Neural progenitor cell (in vitro differentiated cells): ENCODE measurements around the gene HYDIN.
"Not testable (repeated sequence)": the region's sequence is repeated elsewhere in the genome, so short reads cannot be mapped to it uniquely, and the experiment has no call there.

Experiments
- EZH2 ChIP-seq: fragments of 200-600 bp; sonication (generic); IDR thresholded peaks from 2 replicates; pipeline ENCODE4 v1.6.1; 2017; ENCODE audit warnings: antibody characterized with exemption, mild to moderate bottlenecking, moderate library complexity
- EZH2phosphoT487 ChIP-seq: fragments of 200-600 bp; sonication (generic); IDR thresholded peaks from 2 replicates; pipeline ENCODE4 v1.6.1; 2017; ENCODE audit warnings: antibody characterized with exemption
- TF ChIP-seq, protein P1 (sequence below): fragments of 200-600 bp; sonication (generic); IDR thresholded peaks from 2 replicates; pipeline ENCODE4 v1.5.1; 2017; ENCODE audit warnings: antibody characterized with exemption, mild to moderate bottlenecking

DNA sequence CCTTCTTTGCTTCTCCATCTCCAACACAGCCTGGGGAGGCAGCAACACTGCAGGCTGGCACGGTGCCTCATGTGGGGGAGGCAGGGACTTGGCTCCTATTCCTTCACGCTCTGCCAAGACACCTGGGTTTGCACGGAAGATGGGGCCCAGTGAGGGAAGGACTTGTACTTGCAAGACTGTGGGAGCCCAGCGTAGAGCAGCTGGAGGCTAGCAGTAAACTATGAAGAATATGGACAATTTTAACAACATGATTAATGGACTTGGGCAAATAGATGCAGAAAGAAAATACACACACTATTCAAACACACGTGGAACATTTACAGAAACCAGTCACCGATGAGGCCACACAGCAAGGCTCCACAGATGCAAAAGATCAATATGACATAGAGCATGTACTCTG lies 308.4 kb downstream of the HYDIN start:
- TF ChIP-seq EZH2phosphoT487, EZH2: not testable (repeated sequence)
- TF ChIP-seq, protein P1, sequence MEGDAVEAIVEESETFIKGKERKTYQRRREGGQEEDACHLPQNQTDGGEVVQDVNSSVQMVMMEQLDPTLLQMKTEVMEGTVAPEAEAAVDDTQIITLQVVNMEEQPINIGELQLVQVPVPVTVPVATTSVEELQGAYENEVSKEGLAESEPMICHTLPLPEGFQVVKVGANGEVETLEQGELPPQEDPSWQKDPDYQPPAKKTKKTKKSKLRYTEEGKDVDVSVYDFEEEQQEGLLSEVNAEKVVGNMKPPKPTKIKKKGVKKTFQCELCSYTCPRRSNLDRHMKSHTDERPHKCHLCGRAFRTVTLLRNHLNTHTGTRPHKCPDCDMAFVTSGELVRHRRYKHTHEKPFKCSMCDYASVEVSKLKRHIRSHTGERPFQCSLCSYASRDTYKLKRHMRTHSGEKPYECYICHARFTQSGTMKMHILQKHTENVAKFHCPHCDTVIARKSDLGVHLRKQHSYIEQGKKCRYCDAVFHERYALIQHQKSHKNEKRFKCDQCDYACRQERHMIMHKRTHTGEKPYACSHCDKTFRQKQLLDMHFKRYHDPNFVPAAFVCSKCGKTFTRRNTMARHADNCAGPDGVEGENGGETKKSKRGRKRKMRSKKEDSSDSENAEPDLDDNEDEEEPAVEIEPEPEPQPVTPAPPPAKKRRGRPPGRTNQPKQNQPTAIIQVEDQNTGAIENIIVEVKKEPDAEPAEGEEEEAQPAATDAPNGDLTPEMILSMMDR, result not testable (repeated sequence)
